ENCODE measurements around the gene TACR1.

DNA sequence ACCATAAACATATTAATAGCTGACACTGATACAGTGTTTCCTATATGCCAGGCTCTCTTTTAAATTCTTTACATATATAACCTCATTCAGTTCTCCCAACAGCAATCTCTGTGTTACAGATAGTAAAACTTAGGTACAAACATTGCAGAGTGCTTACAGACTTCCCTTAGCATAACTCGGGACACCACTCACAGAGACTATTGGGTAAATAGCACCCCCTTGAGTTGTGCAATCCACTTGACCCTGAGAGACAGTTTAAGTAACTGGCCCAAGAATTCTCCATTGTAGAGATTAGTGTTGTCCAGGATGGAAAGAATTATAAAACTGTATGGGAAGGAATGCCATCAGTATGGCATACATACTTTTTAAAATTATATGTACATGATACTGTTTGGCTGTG is 130.8 kb downstream of the TACR1 start:
- TF ChIP-seq EP300 (IDR thresholded peaks at IDR 0.05; ENCODE audit: borderline replicate concordance) (no peak), RAD21 (IDR thresholded peaks at IDR 0.05; ENCODE audit: low read depth) (no peak), TEAD4 (IDR thresholded peaks at IDR 0.05) (no peak), EGR1 (IDR thresholded peaks at IDR 0.05) (no peak), TCF12 (IDR thresholded peaks at IDR 0.05; ENCODE audit: low read depth) (no peak), FOXM1 (IDR thresholded peaks at IDR 0.05; ENCODE audit: borderline replicate concordance, low read depth) (no peak), NFIC (IDR thresholded peaks at IDR 0.05) (no peak)
- TF ChIP-seq, protein P1, sequence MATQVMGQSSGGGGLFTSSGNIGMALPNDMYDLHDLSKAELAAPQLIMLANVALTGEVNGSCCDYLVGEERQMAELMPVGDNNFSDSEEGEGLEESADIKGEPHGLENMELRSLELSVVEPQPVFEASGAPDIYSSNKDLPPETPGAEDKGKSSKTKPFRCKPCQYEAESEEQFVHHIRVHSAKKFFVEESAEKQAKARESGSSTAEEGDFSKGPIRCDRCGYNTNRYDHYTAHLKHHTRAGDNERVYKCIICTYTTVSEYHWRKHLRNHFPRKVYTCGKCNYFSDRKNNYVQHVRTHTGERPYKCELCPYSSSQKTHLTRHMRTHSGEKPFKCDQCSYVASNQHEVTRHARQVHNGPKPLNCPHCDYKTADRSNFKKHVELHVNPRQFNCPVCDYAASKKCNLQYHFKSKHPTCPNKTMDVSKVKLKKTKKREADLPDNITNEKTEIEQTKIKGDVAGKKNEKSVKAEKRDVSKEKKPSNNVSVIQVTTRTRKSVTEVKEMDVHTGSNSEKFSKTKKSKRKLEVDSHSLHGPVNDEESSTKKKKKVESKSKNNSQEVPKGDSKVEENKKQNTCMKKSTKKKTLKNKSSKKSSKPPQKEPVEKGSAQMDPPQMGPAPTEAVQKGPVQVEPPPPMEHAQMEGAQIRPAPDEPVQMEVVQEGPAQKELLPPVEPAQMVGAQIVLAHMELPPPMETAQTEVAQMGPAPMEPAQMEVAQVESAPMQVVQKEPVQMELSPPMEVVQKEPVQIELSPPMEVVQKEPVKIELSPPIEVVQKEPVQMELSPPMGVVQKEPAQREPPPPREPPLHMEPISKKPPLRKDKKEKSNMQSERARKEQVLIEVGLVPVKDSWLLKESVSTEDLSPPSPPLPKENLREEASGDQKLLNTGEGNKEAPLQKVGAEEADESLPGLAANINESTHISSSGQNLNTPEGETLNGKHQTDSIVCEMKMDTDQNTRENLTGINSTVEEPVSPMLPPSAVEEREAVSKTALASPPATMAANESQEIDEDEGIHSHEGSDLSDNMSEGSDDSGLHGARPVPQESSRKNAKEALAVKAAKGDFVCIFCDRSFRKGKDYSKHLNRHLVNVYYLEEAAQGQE (IDR thresholded peaks at IDR 0.05; ENCODE audit: low read depth), result no peak
- TF ChIP-seq, protein P2, sequence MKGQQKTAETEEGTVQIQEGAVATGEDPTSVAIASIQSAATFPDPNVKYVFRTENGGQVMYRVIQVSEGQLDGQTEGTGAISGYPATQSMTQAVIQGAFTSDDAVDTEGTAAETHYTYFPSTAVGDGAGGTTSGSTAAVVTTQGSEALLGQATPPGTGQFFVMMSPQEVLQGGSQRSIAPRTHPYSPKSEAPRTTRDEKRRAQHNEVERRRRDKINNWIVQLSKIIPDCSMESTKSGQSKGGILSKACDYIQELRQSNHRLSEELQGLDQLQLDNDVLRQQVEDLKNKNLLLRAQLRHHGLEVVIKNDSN (IDR thresholded peaks at IDR 0.05), result no peak
